K562 (cell line): ENCODE data around the gene MYLIP. TPM values are rescaled to one million over a fixed set of nuclear protein-coding genes. Genes with fewer than 3 reads are reported as not detected.

Experiments used
- C11orf30 ChIP-seq: fragments of 450-650 bp; IDR thresholded peaks from 2 replicates; pipeline ENCODE4 v1.6.1; 2016; ENCODE audit warnings: low read depth, mild to moderate bottlenecking
- CBFB ChIP-seq: sonication (generic); formaldehyde crosslinking; IDR thresholded peaks from 2 replicates; pipeline ENCODE4 v1.4.0; 2020; ENCODE audit warnings: mild to moderate bottlenecking, missing genetic modification reagents
- CBX8 ChIP-seq: fragments of 200-600 bp; sonication (generic); IDR thresholded peaks from 2 replicates; pipeline ENCODE4 v1.6.1; 2012; ENCODE audit warnings: borderline replicate concordance, mixed run types, low read depth, mild to moderate bottlenecking, moderate library complexity, mixed read lengths, low read length, control low read depth, inconsistent platforms; ENCODE audit not compliant: poor library complexity, severe bottlenecking; ENCODE audit errors: extremely low read depth
- DNMT1 ChIP-seq: fragments of 450-650 bp; IDR thresholded peaks from 2 replicates; pipeline ENCODE4 v1.6.1; 2016; ENCODE audit warnings: antibody characterized with exemption, mild to moderate bottlenecking
- FOXM1 ChIP-seq, 2 experiments: fragments of 450-650 bp in 1 of 2; sonication (generic) in 1 of 2; formaldehyde crosslinking in 1 of 2; IDR thresholded peaks; 2 replicates each; pipeline versions ENCODE4 v1.6.1 to v1.9.0; 2017 to 2022; ENCODE audit warnings: low read depth in 2 of 2, mild to moderate bottlenecking in 2 of 2, missing genetic modification reagents in 1 of 2, moderate library complexity in 1 of 2
- GTF2E2 ChIP-seq: fragments of 200-800 bp; sonication (Bioruptor generic); IDR thresholded peaks from 2 replicates; pipeline ENCODE4 v1.6.1; 2016; ENCODE audit warnings: missing genetic modification characterization, missing compliant biosample characterization
- HDAC2 ChIP-seq: fragments of 450-650 bp; IDR thresholded peaks from 2 replicates; pipeline ENCODE4 v1.6.1; 2016; ENCODE audit warnings: mild to moderate bottlenecking
- MTA2 ChIP-seq: fragments of 450-650 bp; IDR thresholded peaks from 2 replicates; pipeline ENCODE4 v1.6.1; 2016; ENCODE audit warnings: low read depth
- NR0B1 ChIP-seq: fragments of 450-650 bp; IDR thresholded peaks from one replicate; pipeline ENCODE4 v1.6.1; 2018; ENCODE audit warnings: mild to moderate bottlenecking, moderate library complexity; ENCODE audit not compliant: partially characterized antibody
- NR2C2 ChIP-seq, 2 experiments: fragments of 200-800 bp in 1 of 2; sonication (Bioruptor generic) in 1 of 2; sonication (generic) in 1 of 2; formaldehyde crosslinking in 1 of 2; IDR thresholded peaks; 2 replicates each; pipeline versions ENCODE4 v1.6.1 to v1.8.0; 2016 to 2022; ENCODE audit warnings: mild to moderate bottlenecking in 1 of 2, missing compliant biosample characterization in 1 of 2, missing genetic modification characterization in 1 of 2, missing genetic modification reagents in 1 of 2
- OTX1 ChIP-seq: fragments of 450-650 bp; formaldehyde crosslinking; IDR thresholded peaks from 2 replicates; pipeline ENCODE4 v1.4.0; 2022; ENCODE audit warnings: mild to moderate bottlenecking
- PCBP1 ChIP-seq: fragments of 200-400 bp; formaldehyde crosslinking; IDR thresholded peaks from 2 replicates; pipeline ENCODE4 v1.6.1; 2018; ENCODE audit warnings: mild to moderate bottlenecking, low read depth, low read length; ENCODE audit not compliant: poor library complexity, severe bottlenecking
- RBFOX2 ChIP-seq: fragments of 200-400 bp; formaldehyde crosslinking; IDR thresholded peaks from 2 replicates; pipeline ENCODE4 v1.6.1; 2017; ENCODE audit warnings: low read depth, mild to moderate bottlenecking, low read length, moderate library complexity
- SIN3B ChIP-seq: fragments of 450-650 bp; IDR thresholded peaks from 2 replicates; pipeline ENCODE4 v1.6.1; 2017; ENCODE audit warnings: low read depth, mild to moderate bottlenecking, moderate library complexity
- TEAD1 ChIP-seq, 2 experiments: fragments of 450-650 bp in 1 of 2; sonication (generic) in 1 of 2; formaldehyde crosslinking; IDR thresholded peaks; 2 replicates each; pipeline versions ENCODE4 v1.4.0 to v1.8.0; 2020 to 2022; ENCODE audit warnings: mild to moderate bottlenecking in 2 of 2, missing genetic modification reagents in 1 of 2
- ZFP36 ChIP-seq: fragments of 150-350 bp; IDR thresholded peaks from 2 replicates; pipeline ENCODE4 v1.6.1; 2018; ENCODE audit warnings: low read length, low read depth; ENCODE audit not compliant: partially characterized antibody
- ZFPM2 ChIP-seq: fragments of 250-450 bp; sonication (Bioruptor Pico); IDR thresholded peaks from 2 replicates; pipeline ENCODE4 v1.5.1; 2022; ENCODE audit warnings: mild to moderate bottlenecking
- ZNF146 ChIP-seq: IDR thresholded peaks from one replicate; pipeline ENCODE4 v1.6.1; 2018; ENCODE audit warnings: missing compliant biosample characterization; ENCODE audit not compliant: unreplicated experiment
- ZNF395 ChIP-seq: fragments of 200-800 bp; sonication (Bioruptor generic); IDR thresholded peaks from 2 replicates; pipeline ENCODE4 v1.6.1; 2017; ENCODE audit warnings: missing genetic modification characterization, missing compliant biosample characterization
- ZNF696 ChIP-seq: fragments of 250-450 bp; sonication (Bioruptor Pico); conservative IDR thresholded peaks from 2 replicates; pipeline ENCODE4 v1.4.0; 2020; ENCODE audit warnings: mild to moderate bottlenecking, moderate library complexity
- ZNF785 ChIP-seq: fragments of 250-450 bp; sonication (Bioruptor Pico); IDR thresholded peaks from 2 replicates; pipeline ENCODE4 v1.4.0; 2020; ENCODE audit warnings: mild to moderate bottlenecking
- polyA plus RNA-seq, 8 experiments: library from polyadenylated mRNA; depleted of rRNA in 4 of 8; stranded (reverse) in 5 of 8; unstranded in 3 of 8; fragments of >200 nt; fragmentation: Nextera tagmentation in 2 of 8; fragmentation: Illumina TruSeq in 1 of 8; extraction: Ambion mirVana in 2 of 8; extraction: Trizol in 1 of 8; gene quantifications; 2 replicates each; pipeline versions ENCODE4 v1.2.1 to v1.2.3, GENCODE V29; 2011 to 2014; ENCODE audit warnings: inconsistent platforms in 1 of 8, missing spikeins in 1 of 8
- total RNA-seq, 7 experiments: library from RNA; depleted of rRNA in 6 of 7; stranded (reverse); fragments of >200 nt in 6 of 7; fragmentation: Illumina TruSeq in 2 of 7; extraction: Trizol in 2 of 7; gene quantifications; 2 replicates each; pipeline versions ENCODE4 v1.2.1 to v1.2.3, GENCODE V29; 2011 to 2021; ENCODE audit warnings: low replicate concordance in 1 of 7
- TF ChIP-seq, protein P1 (sequence below), 2 experiments: fragments of 450-650 bp in 1 of 2; sonication (generic) in 1 of 2; formaldehyde crosslinking; conservative IDR thresholded peaks; 2 replicates each; pipeline versions ENCODE4 v1.4.0 to v1.8.1; 2020 to 2022; ENCODE audit warnings: mild to moderate bottlenecking in 1 of 2, missing genetic modification reagents in 1 of 2

MYLIP gene
- total and polyA plus RNA-seq, 9 of the 15 experiments (the other 6 are each of a cell fraction or from before 2014, with no cell fraction given), result 10.8 to 43.5 (median 31.5) TPM

GRCh38 chr6:16108921-16109658 lies 19.8 kb upstream of the MYLIP start (continued):
- TF ChIP-seq PCBP1, result no peak
- no peak for TF ChIP-seq HDAC2
- no peak for TF ChIP-seq FOXM1 (IDR thresholded peaks at IDR 0.05; ENCODE audit: low read depth)
- no peak for TF ChIP-seq FOXM1 (CRISPR knock-in tag; IDR thresholded peaks at IDR 0.05; ENCODE audit: low read depth)
- 0 out of 2 replicates have a peak, but pooled peaks have one; percentile 80 for TF ChIP-seq ZFPM2
- peak; percentile 80 for TF ChIP-seq ZNF395 (CRISPR knock-in tag)
- no peak for TF ChIP-seq RBFOX2
- TF ChIP-seq DNMT1, result no peak
- TF ChIP-seq MTA2, result no peak
- TF ChIP-seq C11orf30, result no peak
- TF ChIP-seq, protein P1, sequence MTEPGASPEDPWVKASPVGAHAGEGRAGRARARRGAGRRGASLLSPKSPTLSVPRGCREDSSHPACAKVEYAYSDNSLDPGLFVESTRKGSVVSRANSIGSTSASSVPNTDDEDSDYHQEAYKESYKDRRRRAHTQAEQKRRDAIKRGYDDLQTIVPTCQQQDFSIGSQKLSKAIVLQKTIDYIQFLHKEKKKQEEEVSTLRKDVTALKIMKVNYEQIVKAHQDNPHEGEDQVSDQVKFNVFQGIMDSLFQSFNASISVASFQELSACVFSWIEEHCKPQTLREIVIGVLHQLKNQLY (CRISPR knock-in tag; conservative IDR thresholded peaks at IDR 0.05), result no peak
- TF ChIP-seq OTX1 (CRISPR knock-in tag), result no peak
- no peak for TF ChIP-seq SIN3B
- TF ChIP-seq NR2C2 (CRISPR knock-in tag; IDR thresholded peaks at IDR 0.05), result no peak
- peak; percentile 47 for TF ChIP-seq NR2C2 (tag; IDR thresholded peaks at IDR 0.05)
- no peak for TF ChIP-seq NR0B1
- no peak for TF ChIP-seq GTF2E2 (tag)
- no peak for TF ChIP-seq ZNF785 (CRISPR knock-in tag)
- TF ChIP-seq CBFB (CRISPR knock-in tag), result no peak
- no peak for TF ChIP-seq ZNF696 (CRISPR knock-in tag)
- no peak for TF ChIP-seq ZNF146 (CRISPR knock-in tag)
- no peak for TF ChIP-seq ZFP36
- TF ChIP-seq CBX8, result no peak
- TF ChIP-seq TEAD1 (CRISPR knock-in tag; IDR thresholded peaks at IDR 0.05), result peak in 1 of 2 experiments; percentile 90; a peak in 2 of 4 replicates
